HL-60 (cell line): ENCODE results near the gene CDRT4.

Experiments used
- CTCF ChIP-seq: IDR thresholded peaks from one replicate; pipeline ENCODE4 v1.5.1; 2011; ENCODE audit warnings: low read length, control low read depth, inconsistent platforms; ENCODE audit not compliant: insufficient read depth
- POLR2AphosphoS5 ChIP-seq: IDR thresholded peaks from 2 replicates; pipeline ENCODE4 v1.6.1; 2012; ENCODE audit warnings: low read depth
- REST ChIP-seq: IDR thresholded peaks from 2 replicates; pipeline ENCODE4 v1.6.1; 2012; ENCODE audit warnings: low read depth; ENCODE audit not compliant: insufficient replicate concordance
- SPI1 ChIP-seq: IDR thresholded peaks from 2 replicates; pipeline ENCODE4 v1.6.1; 2012; ENCODE audit warnings: low read depth, mild to moderate bottlenecking, borderline replicate concordance

- no peak for TF ChIP-seq CTCF
- TF ChIP-seq POLR2AphosphoS5: no peak
- no peak for TF ChIP-seq REST
- no peak for TF ChIP-seq SPI1
Observed at GRCh38 chr17:15503731-15504130, 36.3 kb upstream of the CDRT4 start.
